ENCODE measurements around the gene ARHGAP30.

GRCh38 chr1:161066694-161067093 lies 3.0 kb downstream of the ARHGAP30 start:
- no peak for TF ChIP-seq CTCF (conservative IDR thresholded peaks at IDR 0.05; ENCODE audit: low read length)
- no peak for TF ChIP-seq EZH2phosphoT487 (IDR thresholded peaks at IDR 0.05; ENCODE audit: borderline replicate concordance)

Measured in Loucy (cell line).